IPS-18c (cell line): ENCODE results near the gene SLC1A2.

Experiments used
- H3K4me3 ChIP-seq: 2 replicates; pipeline ENCODE4 v1.7.0; 2013; ENCODE audit warnings: low read depth, mild to moderate bottlenecking, low read length, moderate library complexity; ENCODE audit not compliant: insufficient read depth
- H3K9me3 ChIP-seq: one replicate; pipeline ENCODE4 v1.6.1; 2013; ENCODE audit warnings: mild to moderate bottlenecking, low read length, moderate library complexity; ENCODE audit not compliant: control insufficient read depth, insufficient read depth

Gene SLC1A2

GRCh38 chr11:35344681-35345574, 74.4 kb downstream of the SLC1A2 start:
- no peaks in the 10 kb centered on the region for H3K9me3 ChIP-seq

DNA sequence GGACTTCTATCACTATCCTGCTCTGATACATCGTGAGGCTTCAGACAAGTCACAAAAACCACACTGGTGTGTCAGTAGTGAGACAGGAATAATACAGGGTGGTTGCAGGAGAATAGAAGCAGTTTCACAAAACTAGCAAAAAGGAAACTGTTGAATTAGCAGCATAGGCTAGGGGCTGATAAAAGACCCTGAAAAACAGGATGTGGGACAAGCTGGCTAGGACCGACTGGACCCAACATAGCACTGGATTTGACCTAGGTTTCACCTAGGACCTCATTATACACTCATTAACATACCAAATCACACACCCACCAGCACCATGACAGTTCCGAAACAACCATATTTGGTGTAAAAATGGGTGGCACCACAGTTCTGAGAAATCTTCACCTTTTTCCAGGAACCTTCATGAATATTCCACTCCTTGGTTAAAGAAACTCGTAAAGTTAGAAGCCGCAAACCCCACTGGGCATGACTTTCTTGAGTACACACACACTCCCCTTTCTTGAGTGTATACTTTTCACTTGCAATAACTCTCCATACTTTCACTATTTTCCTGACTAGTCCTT, 76.2 kb downstream of the SLC1A2 start:
- H3K9me3 ChIP-seq, result no peaks in the 10 kb centered on the region
- H3K4me3 ChIP-seq, result no peak overlapping the region

More at GRCh38 chr11:35344681-35345574, 74.4 kb downstream of the SLC1A2 start:
- no peak overlapping the region for H3K4me3 ChIP-seq

DNA sequence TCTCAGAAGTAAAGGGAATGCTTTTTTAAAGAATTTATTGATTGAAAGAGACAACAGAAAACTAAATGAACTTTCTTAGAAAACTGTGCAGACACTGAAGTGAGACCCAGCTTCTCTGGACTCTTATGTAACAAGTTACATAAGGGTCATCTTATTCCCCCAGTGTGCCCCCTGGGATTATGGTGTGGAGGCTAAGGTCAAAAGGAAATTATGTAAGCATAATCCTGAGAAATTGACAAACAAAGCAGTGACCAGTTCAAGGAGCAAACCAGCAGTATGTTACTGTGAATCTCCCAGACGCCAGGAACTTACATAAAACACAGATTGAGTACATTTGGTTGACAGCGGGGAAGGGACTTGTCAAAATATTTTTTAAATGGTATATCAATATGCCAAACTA, 78.6 kb downstream of the SLC1A2 start:
- no peak overlapping the region for H3K4me3 ChIP-seq

DNA sequence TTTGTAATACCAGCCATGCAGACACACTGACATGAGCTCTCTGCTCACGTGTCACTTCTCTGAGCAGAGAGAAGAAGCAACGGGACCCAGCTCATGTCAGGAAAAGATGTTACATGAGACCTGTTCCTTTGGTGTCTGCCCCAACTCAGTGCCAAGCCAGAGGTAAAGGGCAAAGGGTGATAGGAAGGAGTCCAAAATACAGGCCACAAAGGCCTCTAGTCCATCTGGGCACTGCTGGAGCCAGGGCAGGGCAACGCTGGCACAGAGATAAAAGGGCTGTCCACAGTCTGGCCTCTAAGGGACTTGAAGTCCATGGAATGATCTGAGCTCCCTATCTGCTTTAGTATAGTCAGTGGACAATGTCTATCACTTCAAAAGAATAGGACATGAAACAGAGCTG, 79.3 kb downstream of the SLC1A2 start:
- H3K4me3 ChIP-seq, result no peak overlapping the region
- no peaks in the 10 kb centered on the region for H3K9me3 ChIP-seq

More for the DNA sequence above, 78.6 kb downstream of the SLC1A2 start:
- H3K9me3 ChIP-seq, result no peaks in the 10 kb centered on the region

GRCh38 chr11:35338921-35339320, 80.4 kb downstream of the SLC1A2 start:
- Histone ChIP-seq H3K4me3 (no peak overlapping the region), H3K9me3 (no peaks in the 10 kb centered on the region)

GRCh38 chr11:35337914-35338305, 81.4 kb downstream of the SLC1A2 start:
- H3K4me3 ChIP-seq, result no peak overlapping the region
- no peaks in the 10 kb centered on the region for H3K9me3 ChIP-seq

GRCh38 chr11:35337136-35337913, 82.0 kb downstream of the SLC1A2 start:
- no peak overlapping the region for H3K4me3 ChIP-seq
- no peaks in the 10 kb centered on the region for H3K9me3 ChIP-seq

DNA sequence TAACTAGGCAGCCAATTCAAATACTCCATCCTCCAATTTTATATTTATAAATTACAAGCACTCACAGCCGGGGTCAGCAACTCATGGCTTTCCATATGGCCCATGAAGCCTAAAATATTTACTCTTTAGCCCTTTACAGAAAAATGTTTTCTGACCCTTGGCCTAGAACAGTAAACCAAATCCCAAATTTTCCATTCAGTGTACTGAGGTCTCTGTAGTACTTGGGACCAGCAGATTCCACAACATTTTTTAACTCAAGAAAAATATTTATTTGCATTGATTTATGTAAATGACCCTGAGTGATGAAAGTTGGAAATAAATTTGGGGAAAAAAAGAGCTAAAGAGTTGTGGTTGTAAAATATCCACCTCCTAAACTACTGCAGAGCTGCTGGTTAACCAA, 82.6 kb downstream of the SLC1A2 start:
- H3K9me3 ChIP-seq, result no peaks in the 10 kb centered on the region
- no peak overlapping the region for H3K4me3 ChIP-seq

DNA sequence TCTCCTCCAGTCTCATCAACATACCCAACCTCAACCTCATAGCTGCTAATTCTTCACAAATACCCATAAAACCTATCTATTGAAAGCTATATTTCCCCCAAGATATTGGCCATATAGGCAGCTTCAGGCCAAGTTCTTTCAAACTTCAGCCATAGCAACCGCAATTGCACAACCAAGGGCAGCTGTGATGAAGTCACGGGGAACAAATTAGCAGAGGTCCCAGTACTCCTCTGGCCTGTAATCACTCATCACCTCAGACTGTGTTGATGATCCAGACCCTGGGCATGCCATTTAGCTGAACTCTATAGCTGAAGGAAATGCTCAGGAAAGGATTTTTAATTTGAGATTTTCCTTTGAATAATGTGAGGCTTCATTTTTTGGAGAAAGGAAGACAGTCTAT, 84.1 kb downstream of the SLC1A2 start:
- H3K9me3 ChIP-seq, result no peaks in the 10 kb centered on the region
- no peak overlapping the region for H3K4me3 ChIP-seq

- Histone ChIP-seq H3K9me3 (no peaks in the 10 kb centered on the region), H3K4me3 (no peak overlapping the region)
These were observed 84.8 kb downstream of the SLC1A2 start for GRCh38 chr11:35334385-35335090.

DNA sequence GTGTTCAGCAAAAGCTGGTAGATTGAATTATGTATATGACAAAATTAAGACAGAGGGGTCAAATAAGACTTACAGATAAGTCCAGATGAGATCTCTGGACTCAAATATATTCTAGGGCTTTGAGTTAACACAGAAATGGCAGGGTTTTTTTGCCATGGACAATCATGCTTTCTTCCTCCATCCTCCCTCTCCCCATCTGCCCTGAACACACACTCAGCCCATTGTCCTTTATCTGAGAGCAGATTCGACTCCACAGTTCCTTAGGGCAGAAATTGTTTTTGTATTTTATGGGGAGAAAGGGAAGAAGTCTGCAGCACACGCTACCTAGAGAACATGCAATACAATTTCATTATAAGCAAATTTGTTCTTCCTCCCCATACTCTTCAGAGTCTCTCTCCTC, 86.8 kb downstream of the SLC1A2 start:
- H3K4me3 ChIP-seq, result no peak overlapping the region

DNA sequence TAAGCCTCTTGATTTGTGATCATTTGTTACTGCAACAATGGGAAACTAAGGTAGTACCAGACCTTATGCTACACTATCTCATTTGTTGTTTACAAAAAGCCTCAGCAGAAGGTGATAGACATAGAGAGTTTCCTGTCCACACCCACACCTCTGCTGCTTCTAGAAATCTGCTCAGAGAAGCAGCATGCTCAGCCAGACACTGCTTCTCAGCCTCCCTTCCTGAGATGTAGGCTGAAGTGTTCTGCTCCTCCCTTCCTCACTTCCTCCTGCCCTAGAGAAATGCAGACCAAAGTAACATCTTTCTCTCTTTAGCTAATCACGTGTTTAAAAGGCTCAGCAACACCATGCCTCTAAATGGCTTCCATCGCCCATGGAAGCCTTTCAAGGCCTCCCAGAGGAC, 88.4 kb downstream of the SLC1A2 start:
- Histone ChIP-seq H3K9me3 (no peaks in the 10 kb centered on the region), H3K4me3 (no peak overlapping the region)

More for the DNA sequence above, 86.8 kb downstream of the SLC1A2 start:
- H3K9me3 ChIP-seq, result no peaks in the 10 kb centered on the region

GRCh38 chr11:35330156-35330889, 89.0 kb downstream of the SLC1A2 start:
- H3K9me3 ChIP-seq, result no peaks in the 10 kb centered on the region

GRCh38 chr11:35327829-35328228, 91.5 kb downstream of the SLC1A2 start:
- no peaks in the 10 kb centered on the region for H3K9me3 ChIP-seq
- H3K4me3 ChIP-seq, result no peak overlapping the region

More at GRCh38 chr11:35330156-35330889, 89.0 kb downstream of the SLC1A2 start:
- no peak overlapping the region for H3K4me3 ChIP-seq

GRCh38 chr11:35326266-35326879, 93.0 kb downstream of the SLC1A2 start:
- Histone ChIP-seq H3K4me3 (no peak overlapping the region), H3K9me3 (no peaks in the 10 kb centered on the region)

DNA sequence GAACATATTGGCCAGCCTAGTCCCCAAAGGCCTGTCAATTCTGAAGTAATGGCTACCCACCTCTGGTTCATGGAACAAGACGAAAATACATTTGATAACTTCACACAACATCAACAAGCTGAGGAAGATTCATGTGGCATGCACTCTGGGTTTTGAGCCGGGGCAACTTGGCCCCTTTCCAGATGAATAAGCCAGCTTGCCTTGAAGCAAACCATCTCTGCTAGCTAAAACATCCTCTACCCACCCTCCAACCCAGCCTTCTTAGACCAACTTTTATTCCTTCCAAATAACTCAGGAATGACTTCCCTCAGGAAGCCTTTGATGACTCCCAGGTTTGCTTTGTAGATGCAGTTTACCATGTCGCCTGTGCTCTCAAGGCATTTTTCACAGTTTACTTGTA, 94.4 kb downstream of the SLC1A2 start:
- Histone ChIP-seq H3K9me3 (no peaks in the 10 kb centered on the region), H3K4me3 (no peak overlapping the region)
